Thyroid gland (tissue), 4 donors: ENCODE measurements around the gene ELOVL7. TPM values are rescaled to one million over a fixed set of nuclear protein-coding genes. Genes with fewer than 3 reads are reported as not detected.

ENCODE experiments used
- DNase-seq, 2 donors: peaks; one replicate each; pipeline ENCODE4 v3.0.0-alpha.2; 2019
- H3K27ac ChIP-seq, 3 donors: fragments of 200-600 bp; sonication (generic); 1 replicate in 2 of 3; 2 replicates in 1 of 3; pipeline ENCODE4 v1.5.1; 2016 to 2019; ENCODE audit warnings: mild to moderate bottlenecking in 1 of 3, moderate library complexity in 1 of 3
- H3K27me3 ChIP-seq: fragments of 200-600 bp; sonication (generic); one replicate; pipeline ENCODE4 v1.5.1; 2019
- H3K36me3 ChIP-seq, 2 donors: fragments of 200-600 bp; sonication (generic); one replicate each; pipeline ENCODE4 v1.5.1; 2016 to 2019
- H3K4me1 ChIP-seq, 2 donors: fragments of 200-600 bp; sonication (generic); one replicate each; pipeline ENCODE4 v1.5.1; 2017 to 2019
- H3K4me3 ChIP-seq, 3 donors: fragments of 200-600 bp; sonication (generic); replicated peaks in 1 of 3; 1 replicate in 2 of 3; 2 replicates in 1 of 3; pipeline ENCODE4 v1.5.1; 2016; ENCODE audit warnings: mild to moderate bottlenecking in 1 of 3
- H3K9me3 ChIP-seq: fragments of 200-600 bp; sonication (generic); one replicate; pipeline ENCODE4 v1.5.1; 2017
- POLR2A ChIP-seq, 2 donors: fragments of 450-650 bp; IDR thresholded peaks; one replicate each; pipeline ENCODE4 v1.6.1; 2017; ENCODE audit warnings: antibody characterized with exemption in 2 of 2, mild to moderate bottlenecking in 2 of 2, moderate library complexity in 1 of 2
- WGBS, 2 donors: methylation state at CpG; one replicate each; pipeline ENCODE4 v1.1.5; 2017; 5-methylcytosine and 5-hydroxymethylcytosine counted together
- intact Hi-C: fragments of 100-400 bp; cut with DNase I; formaldehyde crosslinking; loops from one replicate; pipeline ENCODE4 v1.15.1; 2023
- total RNA-seq, 4 donors: library from RNA; depleted of rRNA; stranded (reverse); fragments of >200 nt; gene quantifications; one replicate each; pipeline ENCODE4 v1.2.3, GENCODE V29; 2016
- TF ChIP-seq, protein P1 (sequence below), 6 experiments: fragments of 200-600 bp in 3 of 6; fragments of 450-650 bp in 3 of 6; sonication (generic) in 3 of 6; IDR thresholded peaks; one replicate each; pipeline ENCODE4 v1.5.1; 2016 to 2019; ENCODE audit warnings: antibody characterized with exemption in 6 of 6, mild to moderate bottlenecking in 2 of 6, inconsistent platforms in 1 of 6, moderate library complexity in 1 of 6

Gene ELOVL7
- total RNA-seq, 4 donors from 2014 or later = 15.2 to 52.2 (median 22.7) TPM

DNA sequence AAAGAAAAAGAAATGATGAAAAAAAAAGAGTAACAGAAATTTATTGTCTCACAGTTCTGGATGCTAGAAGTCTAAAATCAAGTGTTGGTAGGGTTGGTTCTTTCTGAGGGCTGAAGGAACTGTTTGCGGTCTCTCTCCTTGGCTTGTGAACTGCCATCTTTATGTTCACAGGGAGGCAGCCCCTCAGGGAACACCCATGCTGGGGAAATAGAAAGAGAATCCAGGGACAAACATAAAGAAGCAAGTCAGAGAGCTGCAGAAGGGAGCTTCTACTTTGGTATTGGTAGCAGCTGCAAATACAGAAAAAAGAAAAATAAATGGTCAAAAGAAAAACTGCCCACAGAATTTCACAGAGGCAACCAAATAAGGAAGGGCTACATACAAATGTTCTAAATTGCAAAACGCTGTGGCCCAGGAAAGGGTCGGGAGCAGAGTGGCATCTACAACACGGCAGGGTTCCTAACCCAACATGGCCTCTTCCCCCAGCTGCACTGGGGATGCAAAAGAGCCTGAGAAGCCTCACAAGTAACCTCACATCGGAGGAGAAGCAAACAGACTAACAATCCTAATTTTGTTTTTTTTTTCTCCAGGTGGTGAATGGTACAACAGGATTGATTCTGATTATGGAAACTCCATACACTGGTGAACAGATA lies 37.4 kb downstream of the ELOVL7 start:
- Histone ChIP-seq H3K27me3 (no peaks in the 10 kb centered on the region), H3K36me3 (no peaks in the 10 kb centered on the region), H3K9me3 (no peaks in the 10 kb centered on the region), H3K27ac (no peak overlapping the region), H3K4me1 (peaks cover 0 to 12% of the 10 kb centered on the region in 2 donors), H3K4me3 (no peak overlapping the region)
- intact Hi-C loops = no loop called here
- DNase-seq = no peak
- WGBS, 2 donors = 69 to 72% methylated on average over 5 of the region's 5 CpGs
- TF ChIP-seq POLR2A (IDR thresholded peaks at IDR 0.05) = no peak
- TF ChIP-seq, protein P1, sequence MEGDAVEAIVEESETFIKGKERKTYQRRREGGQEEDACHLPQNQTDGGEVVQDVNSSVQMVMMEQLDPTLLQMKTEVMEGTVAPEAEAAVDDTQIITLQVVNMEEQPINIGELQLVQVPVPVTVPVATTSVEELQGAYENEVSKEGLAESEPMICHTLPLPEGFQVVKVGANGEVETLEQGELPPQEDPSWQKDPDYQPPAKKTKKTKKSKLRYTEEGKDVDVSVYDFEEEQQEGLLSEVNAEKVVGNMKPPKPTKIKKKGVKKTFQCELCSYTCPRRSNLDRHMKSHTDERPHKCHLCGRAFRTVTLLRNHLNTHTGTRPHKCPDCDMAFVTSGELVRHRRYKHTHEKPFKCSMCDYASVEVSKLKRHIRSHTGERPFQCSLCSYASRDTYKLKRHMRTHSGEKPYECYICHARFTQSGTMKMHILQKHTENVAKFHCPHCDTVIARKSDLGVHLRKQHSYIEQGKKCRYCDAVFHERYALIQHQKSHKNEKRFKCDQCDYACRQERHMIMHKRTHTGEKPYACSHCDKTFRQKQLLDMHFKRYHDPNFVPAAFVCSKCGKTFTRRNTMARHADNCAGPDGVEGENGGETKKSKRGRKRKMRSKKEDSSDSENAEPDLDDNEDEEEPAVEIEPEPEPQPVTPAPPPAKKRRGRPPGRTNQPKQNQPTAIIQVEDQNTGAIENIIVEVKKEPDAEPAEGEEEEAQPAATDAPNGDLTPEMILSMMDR (IDR thresholded peaks at IDR 0.05) = no peak

DNA sequence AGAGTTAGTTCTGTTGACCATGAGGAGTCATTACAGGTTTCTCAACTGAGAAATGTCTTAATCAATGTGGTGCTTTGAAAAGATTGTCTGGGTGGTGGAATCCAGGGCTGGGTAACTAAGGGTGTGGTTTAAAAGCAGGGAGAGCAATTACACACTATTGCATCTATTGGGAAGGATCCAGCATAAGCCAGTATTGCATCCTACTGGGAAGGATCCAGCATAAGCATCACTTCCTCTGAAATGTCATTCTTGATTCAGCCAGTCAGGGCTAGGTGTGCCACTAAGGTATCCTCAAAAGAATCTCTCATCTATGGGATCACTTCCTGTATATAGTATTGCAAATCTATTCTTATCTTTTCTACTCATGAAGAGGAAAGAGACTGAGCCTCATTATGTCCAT lies 38.6 kb downstream of the ELOVL7 start:
- H3K27ac ChIP-seq = no peak overlapping the region
- H3K4me3 ChIP-seq = no peak overlapping the region
- no peak for DNase-seq
- intact Hi-C loops = no loop called here
- H3K36me3 ChIP-seq = no peaks in the 10 kb centered on the region
- no peak for TF ChIP-seq POLR2A (IDR thresholded peaks at IDR 0.05)
- TF ChIP-seq, protein P1 (IDR thresholded peaks at IDR 0.05) = no peak
- no peaks in the 10 kb centered on the region for H3K27me3 ChIP-seq
- H3K9me3 ChIP-seq = no peaks in the 10 kb centered on the region
- H3K4me1 ChIP-seq = peaks cover 0 to 8% of the 10 kb centered on the region in 2 donors

DNA sequence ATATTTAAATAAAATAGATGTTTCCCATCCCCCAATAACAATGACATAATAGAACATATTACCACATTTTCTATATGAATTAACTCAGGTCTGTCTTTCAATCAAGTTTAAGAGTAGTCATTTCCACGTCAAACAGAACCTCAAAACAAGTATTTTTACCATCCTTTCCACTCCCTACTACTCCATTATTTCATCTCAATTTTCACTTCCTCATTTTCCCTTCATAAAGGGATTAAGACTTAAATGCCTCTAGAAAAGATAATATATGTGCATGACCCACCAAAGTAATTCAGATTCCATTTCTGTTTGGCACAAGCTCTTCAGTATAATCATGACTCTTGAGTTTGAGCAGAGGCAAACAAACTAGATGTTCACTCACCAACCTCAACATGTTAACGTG lies 40.4 kb downstream of the ELOVL7 start:
- intact Hi-C loops = no loop called here
- no peak overlapping the region for H3K4me3 ChIP-seq
- 85 to 91% methylated on average over 2 of the region's 2 CpGs for WGBS, 2 donors

DNA sequence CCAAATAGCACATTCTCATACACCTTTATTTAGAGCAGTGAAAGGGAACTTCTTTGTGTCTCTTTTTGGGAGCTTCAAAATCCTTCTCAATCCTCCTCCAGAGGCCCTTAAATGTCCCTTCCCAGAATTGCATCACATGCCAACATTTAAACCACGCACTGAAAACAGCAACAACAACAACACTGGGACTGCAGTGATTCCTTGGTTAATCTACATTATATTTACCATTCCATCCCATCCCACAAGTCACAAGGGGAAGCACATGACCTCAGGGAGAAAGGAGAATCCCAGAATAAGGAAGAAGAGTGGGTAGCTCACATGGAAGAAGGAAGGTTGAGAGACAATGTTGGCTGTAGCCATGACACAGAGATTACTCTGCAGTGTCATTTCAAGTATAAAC lies 41.1 kb downstream of the ELOVL7 start:
- TF ChIP-seq POLR2A (IDR thresholded peaks at IDR 0.05) = no peak
- TF ChIP-seq, protein P1 (IDR thresholded peaks at IDR 0.05) = no peak
- Histone ChIP-seq H3K36me3 (no peaks in the 10 kb centered on the region), H3K4me3 (no peak overlapping the region), H3K27me3 (no peaks in the 10 kb centered on the region), H3K27ac (no peak overlapping the region), H3K9me3 (no peaks in the 10 kb centered on the region), H3K4me1 (no peaks in the 10 kb centered on the region)
- no peak for DNase-seq
- WGBS, 2 donors = 85 to 94% methylated on average over 1 of the region's 1 CpG
- intact Hi-C loops = no loop called here

More for the DNA sequence above, 40.4 kb downstream of the ELOVL7 start:
- TF ChIP-seq POLR2A (IDR thresholded peaks at IDR 0.05) = no peak
- TF ChIP-seq, protein P1 (IDR thresholded peaks at IDR 0.05) = no peak
- H3K36me3 ChIP-seq = no peaks in the 10 kb centered on the region
- no peaks in the 10 kb centered on the region for H3K9me3 ChIP-seq
- no peaks in the 10 kb centered on the region for H3K27me3 ChIP-seq
- no peaks in the 10 kb centered on the region for H3K4me1 ChIP-seq
- no peak for DNase-seq
- H3K27ac ChIP-seq = no peak overlapping the region

DNA sequence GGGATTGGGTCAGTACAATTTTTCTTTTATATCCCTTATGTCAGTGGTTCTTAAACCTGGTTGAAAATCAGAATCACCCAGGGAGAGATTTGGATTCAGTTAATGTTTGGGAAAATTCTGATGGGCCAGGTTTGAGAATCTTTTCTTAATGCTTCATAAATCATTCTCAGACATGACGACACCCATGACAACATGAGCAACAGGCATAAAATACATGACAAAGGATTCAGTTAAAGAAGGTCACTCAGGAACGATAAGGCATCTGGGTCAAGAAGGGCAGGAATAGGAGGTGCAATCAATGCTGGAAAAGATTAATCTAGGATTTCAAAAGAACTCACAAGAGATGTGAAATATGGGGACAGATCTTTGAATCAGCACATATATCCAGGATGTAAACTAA lies 41.8 kb downstream of the ELOVL7 start:
- WGBS, 2 donors = 81 to 86% methylated on average over 2 of the region's 2 CpGs
- DNase-seq = no peak
- Histone ChIP-seq H3K27me3 (no peaks in the 10 kb centered on the region), H3K27ac (no peak overlapping the region), H3K36me3 (no peaks in the 10 kb centered on the region), H3K4me1 (no peaks in the 10 kb centered on the region), H3K9me3 (no peaks in the 10 kb centered on the region), H3K4me3 (no peak overlapping the region)
- intact Hi-C loops = no loop called here
- TF ChIP-seq, protein P1 (IDR thresholded peaks at IDR 0.05) = no peak
- TF ChIP-seq POLR2A (IDR thresholded peaks at IDR 0.05) = no peak
